ENCODE measurements around the gene SYNE3. TPM values are rescaled to one million over a fixed set of nuclear protein-coding genes. Genes with fewer than 3 reads are reported as not detected.

SYNE3 gene
- total RNA-seq, 1 donor from 2014 or later, result 21.4 TPM

- Histone ChIP-seq H3K27ac (ENCODE audit: low read depth, low read length) (no peak overlapping the region), H3K27me3 (ENCODE audit: control insufficient read depth in 3 of 3, insufficient read depth in 3 of 3, low read length in 3 of 3) (no peaks in the 10 kb centered on the region), H3K4me1 (ENCODE audit: control insufficient read depth in 3 of 3, insufficient read depth in 3 of 3, low read length in 3 of 3) (peaks cover 26 to 37% (median 33%) of the 10 kb centered on the region in 3 donors)
Observed at GRCh38 chr14:95478309-95478708, 38.1 kb downstream of the SYNE3 start.

GRCh38 chr14:95477411-95478269 is 38.8 kb downstream of the SYNE3 start:
- Histone ChIP-seq H3K27ac (ENCODE audit: low read depth, low read length) (no peak overlapping the region), H3K4me1 (ENCODE audit: control insufficient read depth in 3 of 3, insufficient read depth in 3 of 3, low read length in 3 of 3) (peaks cover 25 to 34% (median 33%) of the 10 kb centered on the region in 3 donors), H3K9me3 (ENCODE audit: control insufficient read depth in 3 of 3, low read length in 3 of 3) (no peaks in the 10 kb centered on the region), H3K9ac (ENCODE audit: low read depth in 1 of 3, low read length in 3 of 3) (peak overlapping the region in 1 of 3 donors; percentile 25), H3K27me3 (ENCODE audit: control insufficient read depth in 3 of 3, insufficient read depth in 3 of 3, low read length in 3 of 3) (no peaks in the 10 kb centered on the region), H3K36me3 (ENCODE audit: control insufficient read depth in 3 of 3, insufficient read depth in 3 of 3, low read length in 3 of 3) (peaks cover 3 to 20% (median 15%) of the 10 kb centered on the region in 3 donors), H3K4me3 (ENCODE audit: low read length in 3 of 3) (no peak overlapping the region)

More at GRCh38 chr14:95478309-95478708, 38.1 kb downstream of the SYNE3 start:
- Histone ChIP-seq H3K9ac (ENCODE audit: low read depth in 1 of 3, low read length in 3 of 3) (no peak overlapping the region), H3K4me3 (ENCODE audit: low read length in 3 of 3) (no peak overlapping the region), H3K9me3 (ENCODE audit: control insufficient read depth in 3 of 3, low read length in 3 of 3) (no peaks in the 10 kb centered on the region), H3K36me3 (ENCODE audit: control insufficient read depth in 3 of 3, insufficient read depth in 3 of 3, low read length in 3 of 3) (peaks cover 3 to 18% (median 12%) of the 10 kb centered on the region in 3 donors)

DNA sequence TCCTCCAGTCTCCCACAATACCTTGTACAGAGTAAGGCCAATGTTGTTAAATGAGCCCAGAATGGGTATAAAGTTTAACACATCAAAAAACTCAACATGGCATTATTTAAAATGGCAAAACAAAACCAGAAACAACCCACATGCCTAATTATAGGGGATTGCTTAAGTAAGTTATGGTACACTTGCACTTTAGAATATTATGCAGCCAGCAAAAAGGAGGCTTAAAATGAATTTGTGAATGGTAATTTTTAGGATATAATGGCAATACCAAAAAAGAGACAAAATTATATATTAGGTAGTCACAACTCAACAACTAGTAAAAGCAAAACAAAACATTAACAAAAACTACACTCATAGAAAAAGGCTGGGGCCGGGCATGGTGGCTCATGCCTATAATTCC is 39.7 kb downstream of the SYNE3 start:
- peaks cover 34 to 41% (median 38%) of the 10 kb centered on the region in 3 donors for H3K4me1 ChIP-seq (ENCODE audit: control insufficient read depth in 3 of 3, insufficient read depth in 3 of 3, low read length in 3 of 3)

DNA sequence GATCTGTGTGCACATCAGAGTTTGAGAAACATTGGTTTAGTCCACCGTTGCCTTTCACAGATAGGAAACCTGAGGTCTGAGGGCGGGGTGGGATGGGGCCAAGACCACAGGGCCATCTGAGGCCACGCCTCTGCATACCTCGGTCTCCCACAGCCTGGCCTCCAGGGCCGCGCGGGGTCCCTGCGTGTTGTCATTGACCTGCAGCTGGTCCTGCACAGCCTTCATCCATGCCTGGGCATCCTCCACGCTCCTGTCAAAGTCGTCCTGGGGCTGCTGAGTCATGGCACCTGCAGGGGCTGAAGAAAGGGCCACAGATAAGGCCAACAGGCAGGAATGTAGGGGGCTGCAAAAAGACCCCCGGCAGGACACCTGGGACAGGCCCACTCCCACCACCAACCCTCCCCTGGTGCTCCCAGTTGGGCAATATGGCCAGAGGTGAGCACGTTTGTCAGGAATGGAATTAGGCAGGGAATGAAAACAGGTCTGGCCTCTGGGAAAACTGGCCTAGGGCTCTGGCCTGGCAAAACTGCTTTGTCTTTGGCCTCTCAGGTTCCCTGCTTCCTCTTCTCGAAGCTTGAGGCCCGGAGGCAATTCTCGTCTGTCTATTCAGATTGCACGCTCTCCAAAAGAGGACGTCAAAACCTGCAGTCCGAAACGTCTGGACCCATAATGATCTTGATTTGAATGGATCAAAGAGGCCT is 40.8 kb downstream of the SYNE3 start:
- Histone ChIP-seq H3K27me3 (ENCODE audit: control insufficient read depth in 3 of 3, insufficient read depth in 3 of 3, low read length in 3 of 3) (no peaks in the 10 kb centered on the region), H3K9ac (ENCODE audit: low read depth in 1 of 3, low read length in 3 of 3) (no peak overlapping the region), H3K4me3 (ENCODE audit: low read length in 3 of 3) (no peak overlapping the region), H3K9me3 (ENCODE audit: control insufficient read depth in 3 of 3, low read length in 3 of 3) (no peaks in the 10 kb centered on the region), H3K27ac (ENCODE audit: low read depth, low read length) (no peak overlapping the region), H3K4me1 (ENCODE audit: control insufficient read depth in 3 of 3, insufficient read depth in 3 of 3, low read length in 3 of 3) (peaks cover 39 to 45% (median 42%) of the 10 kb centered on the region in 3 donors), H3K36me3 (ENCODE audit: control insufficient read depth in 3 of 3, insufficient read depth in 3 of 3, low read length in 3 of 3) (peaks cover 3 to 20% (median 15%) of the 10 kb centered on the region in 3 donors)

More for the DNA sequence above, 39.7 kb downstream of the SYNE3 start:
- H3K27ac ChIP-seq (ENCODE audit: low read depth, low read length), result no peak overlapping the region
- H3K9ac ChIP-seq (ENCODE audit: low read depth in 1 of 3, low read length in 3 of 3), result no peak overlapping the region
- H3K9me3 ChIP-seq (ENCODE audit: control insufficient read depth in 3 of 3, low read length in 3 of 3), result no peaks in the 10 kb centered on the region
- H3K27me3 ChIP-seq (ENCODE audit: control insufficient read depth in 3 of 3, insufficient read depth in 3 of 3, low read length in 3 of 3), result no peaks in the 10 kb centered on the region
- peaks cover 3 to 20% (median 15%) of the 10 kb centered on the region in 3 donors for H3K36me3 ChIP-seq (ENCODE audit: control insufficient read depth in 3 of 3, insufficient read depth in 3 of 3, low read length in 3 of 3)
- no peak overlapping the region for H3K4me3 ChIP-seq (ENCODE audit: low read length in 3 of 3)

DNA sequence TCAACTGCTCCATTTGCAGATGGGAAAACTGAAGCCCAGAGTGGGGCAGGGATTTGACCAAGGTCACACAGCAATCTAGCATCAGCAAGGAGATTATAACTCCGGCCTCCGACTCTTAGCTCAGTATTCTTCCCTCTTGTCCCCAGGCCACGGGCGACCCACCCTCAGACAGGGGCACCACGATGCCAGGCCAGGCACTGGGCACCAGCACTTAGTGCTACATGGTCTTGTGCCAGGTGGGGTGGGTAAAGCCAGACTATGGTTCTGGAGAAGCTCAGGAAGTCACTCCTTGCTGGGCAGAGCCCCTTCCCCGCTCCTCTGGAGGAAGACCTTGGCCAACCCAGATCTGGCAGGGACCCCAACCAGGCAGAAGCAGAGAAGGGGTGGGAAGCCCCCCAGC is 41.5 kb downstream of the SYNE3 start:
- Histone ChIP-seq H3K27me3 (ENCODE audit: control insufficient read depth in 3 of 3, insufficient read depth in 3 of 3, low read length in 3 of 3) (no peaks in the 10 kb centered on the region), H3K9ac (ENCODE audit: low read depth in 1 of 3, low read length in 3 of 3) (no peak overlapping the region), H3K4me3 (ENCODE audit: low read length in 3 of 3) (no peak overlapping the region), H3K4me1 (ENCODE audit: control insufficient read depth in 3 of 3, insufficient read depth in 3 of 3, low read length in 3 of 3) (peaks cover 36 to 45% (median 38%) of the 10 kb centered on the region in 3 donors), H3K27ac (ENCODE audit: low read depth, low read length) (no peak overlapping the region), H3K36me3 (ENCODE audit: control insufficient read depth in 3 of 3, insufficient read depth in 3 of 3, low read length in 3 of 3) (peaks cover 3 to 20% (median 15%) of the 10 kb centered on the region in 3 donors), H3K9me3 (ENCODE audit: control insufficient read depth in 3 of 3, low read length in 3 of 3) (no peaks in the 10 kb centered on the region)

- Histone ChIP-seq H3K27me3 (ENCODE audit: control insufficient read depth in 3 of 3, insufficient read depth in 3 of 3, low read length in 3 of 3) (no peaks in the 10 kb centered on the region), H3K4me1 (ENCODE audit: control insufficient read depth in 3 of 3, insufficient read depth in 3 of 3, low read length in 3 of 3) (peaks cover 34 to 42% (median 36%) of the 10 kb centered on the region in 3 donors), H3K9ac (ENCODE audit: low read depth in 1 of 3, low read length in 3 of 3) (no peak overlapping the region), H3K4me3 (ENCODE audit: low read length in 3 of 3) (no peak overlapping the region), H3K36me3 (ENCODE audit: control insufficient read depth in 3 of 3, insufficient read depth in 3 of 3, low read length in 3 of 3) (peaks cover 3 to 20% (median 15%) of the 10 kb centered on the region in 3 donors), H3K9me3 (ENCODE audit: control insufficient read depth in 3 of 3, low read length in 3 of 3) (no peaks in the 10 kb centered on the region), H3K27ac (ENCODE audit: low read depth, low read length) (no peak overlapping the region)
Observed at GRCh38 chr14:95474486-95474885, 42.0 kb downstream of the SYNE3 start.

DNA sequence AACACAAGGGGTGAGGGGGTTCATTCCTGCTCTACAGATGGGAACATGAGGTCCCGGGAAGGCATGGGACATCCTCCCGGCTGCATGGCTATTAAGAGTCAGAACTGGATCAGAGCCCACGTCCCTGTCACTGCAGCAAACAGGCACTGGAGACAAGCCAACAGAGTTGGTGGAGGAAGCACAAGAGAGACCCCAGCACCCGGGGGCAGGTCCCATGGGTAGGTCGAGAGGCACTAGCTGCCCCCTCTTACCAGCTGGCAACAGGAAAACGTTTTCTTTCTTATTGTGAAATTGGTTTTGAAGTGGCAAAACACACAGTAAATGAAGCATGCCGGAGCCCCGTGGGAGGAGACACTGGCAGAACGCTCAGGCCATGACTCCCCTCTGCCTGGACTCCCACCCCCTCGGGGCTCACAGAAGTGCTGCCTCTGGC is 43.6 kb downstream of the SYNE3 start:
- Histone ChIP-seq H3K9ac (ENCODE audit: low read depth in 1 of 3, low read length in 3 of 3) (no peak overlapping the region), H3K9me3 (ENCODE audit: control insufficient read depth in 3 of 3, low read length in 3 of 3) (no peaks in the 10 kb centered on the region), H3K4me3 (ENCODE audit: low read length in 3 of 3) (no peak overlapping the region), H3K27me3 (ENCODE audit: control insufficient read depth in 3 of 3, insufficient read depth in 3 of 3, low read length in 3 of 3) (no peaks in the 10 kb centered on the region), H3K4me1 (ENCODE audit: control insufficient read depth in 3 of 3, insufficient read depth in 3 of 3, low read length in 3 of 3) (peaks cover 22 to 37% (median 33%) of the 10 kb centered on the region in 3 donors), H3K36me3 (ENCODE audit: control insufficient read depth in 3 of 3, insufficient read depth in 3 of 3, low read length in 3 of 3) (peaks cover 6 to 20% (median 15%) of the 10 kb centered on the region in 3 donors), H3K27ac (ENCODE audit: low read depth, low read length) (no peak overlapping the region)

DNA sequence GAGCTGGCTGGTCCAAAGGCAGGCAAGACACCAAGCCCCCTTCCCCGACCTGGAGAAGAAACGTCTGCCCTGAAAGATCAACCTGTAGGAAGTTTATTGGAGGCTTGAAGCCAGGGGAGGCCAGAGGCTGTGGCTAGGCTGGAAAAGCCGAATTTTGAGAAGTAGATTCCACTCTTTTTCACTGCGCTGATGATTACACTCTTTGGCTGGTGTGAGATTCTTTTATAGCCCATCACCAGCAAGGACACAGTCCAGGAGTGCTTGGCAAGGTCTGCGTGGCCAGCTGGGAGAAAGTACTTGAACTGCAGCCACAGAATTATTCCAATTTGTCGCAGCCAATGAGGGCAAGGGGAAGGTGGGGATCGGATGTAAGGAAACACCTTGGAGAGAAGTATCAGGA is 45.0 kb downstream of the SYNE3 start:
- Histone ChIP-seq H3K27ac (ENCODE audit: low read depth, low read length) (peak overlapping the region; percentile 8), H3K4me1 (ENCODE audit: control insufficient read depth in 3 of 3, insufficient read depth in 3 of 3, low read length in 3 of 3) (peaks cover 25 to 46% (median 36%) of the 10 kb centered on the region in 3 donors), H3K9ac (ENCODE audit: low read depth in 1 of 3, low read length in 3 of 3) (peak overlapping the region in 1 of 3 donors; percentile 3), H3K4me3 (ENCODE audit: low read length in 3 of 3) (peak overlapping the region in 1 of 3 donors; percentile 24), H3K27me3 (ENCODE audit: control insufficient read depth in 3 of 3, insufficient read depth in 3 of 3, low read length in 3 of 3) (no peaks in the 10 kb centered on the region), H3K36me3 (ENCODE audit: control insufficient read depth in 3 of 3, insufficient read depth in 3 of 3, low read length in 3 of 3) (peaks cover 6 to 22% (median 20%) of the 10 kb centered on the region in 3 donors), H3K9me3 (ENCODE audit: control insufficient read depth in 3 of 3, low read length in 3 of 3) (no peaks in the 10 kb centered on the region)

DNA sequence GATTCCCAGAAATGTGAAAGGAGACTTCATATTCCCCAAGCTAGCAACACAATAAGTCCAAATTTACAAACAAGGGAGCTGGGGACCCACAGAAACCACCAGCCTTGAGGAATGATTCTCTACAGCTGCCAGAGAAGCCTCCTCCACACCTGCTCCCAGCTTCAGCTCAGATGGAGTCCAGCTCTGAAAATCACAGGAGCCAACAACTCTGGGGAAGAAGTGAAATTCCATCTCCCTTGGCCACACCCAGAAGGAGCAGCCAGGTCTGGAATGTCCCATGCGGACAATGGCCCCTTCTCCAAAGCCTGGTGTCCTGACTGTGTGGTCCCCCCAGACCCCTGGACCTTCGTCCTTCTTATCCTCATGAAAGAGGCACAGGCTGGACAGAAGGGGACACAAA is 45.4 kb downstream of the SYNE3 start:
- Histone ChIP-seq H3K9ac (ENCODE audit: low read depth in 1 of 3, low read length in 3 of 3) (peak overlapping the region in 1 of 3 donors; percentile 3), H3K36me3 (ENCODE audit: control insufficient read depth in 3 of 3, insufficient read depth in 3 of 3, low read length in 3 of 3) (peaks cover 6 to 25% (median 22%) of the 10 kb centered on the region in 3 donors)

More for the DNA sequence above, 45.4 kb downstream of the SYNE3 start:
- Histone ChIP-seq H3K27ac (ENCODE audit: low read depth, low read length) (peak overlapping the region; percentile 8), H3K4me3 (ENCODE audit: low read length in 3 of 3) (no peak overlapping the region), H3K27me3 (ENCODE audit: control insufficient read depth in 3 of 3, insufficient read depth in 3 of 3, low read length in 3 of 3) (no peaks in the 10 kb centered on the region), H3K9me3 (ENCODE audit: control insufficient read depth in 3 of 3, low read length in 3 of 3) (no peaks in the 10 kb centered on the region), H3K4me1 (ENCODE audit: control insufficient read depth in 3 of 3, insufficient read depth in 3 of 3, low read length in 3 of 3) (peaks cover 25 to 51% (median 36%) of the 10 kb centered on the region in 3 donors)
